Mononuclear cell (primary cell): ENCODE measurements around the gene SLC26A1. TPM values are rescaled to one million over a fixed set of nuclear protein-coding genes. Genes with fewer than 3 reads are reported as not detected.
"Not testable (repeated sequence)": the region's sequence is repeated elsewhere in the genome, so short reads cannot be mapped to it uniquely, and the experiment has no call there.

Source experiments
- H3K27me3 ChIP-seq: 2 replicates; pipeline ENCODE4 v1.6.0; 2011; ENCODE audit warnings: low read length, control low read depth; ENCODE audit not compliant: insufficient read depth
- H3K4me1 ChIP-seq: 2 replicates; pipeline ENCODE4 v1.5.1; 2011; ENCODE audit warnings: mild to moderate bottlenecking, low read length, control low read depth; ENCODE audit not compliant: insufficient read depth
- H3K4me3 ChIP-seq: 2 replicates; pipeline ENCODE4 v1.5.1; 2011; ENCODE audit warnings: mild to moderate bottlenecking, low read length, moderate library complexity
- H3K9me3 ChIP-seq: 2 replicates; pipeline ENCODE4 v1.5.1; 2011; ENCODE audit warnings: low read depth, mild to moderate bottlenecking, control low read depth, low read length
- total RNA-seq: library from RNA; depleted of rRNA; stranded (reverse); fragments of >200 nt; gene quantifications from one replicate; pipeline ENCODE4 v1.2.3, GENCODE V29; 2012

Gene SLC26A1
- total RNA-seq, 1 donor: 0.10 TPM

GRCh38 chr4:999882-1000425 is 6.8 kb upstream of the SLC26A1 start:
- Histone ChIP-seq H3K9me3 (no peaks in the 10 kb centered on the region), H3K4me1 (peaks cover 11% of the 10 kb centered on the region), H3K27me3 (peaks cover 40% of the 10 kb centered on the region), H3K4me3 (no peak overlapping the region)

- peaks cover 39% of the 10 kb centered on the region for H3K27me3 ChIP-seq
- H3K4me1 ChIP-seq: peaks cover 11% of the 10 kb centered on the region
- H3K9me3 ChIP-seq, H3K4me3 ChIP-seq: not testable (repeated sequence)
These were observed 6.1 kb upstream of the SLC26A1 start for GRCh38 chr4:999240-999863.

- H3K9me3 ChIP-seq: no peaks in the 10 kb centered on the region
- peaks cover 11% of the 10 kb centered on the region for H3K4me1 ChIP-seq
- no peak overlapping the region for H3K4me3 ChIP-seq
- H3K27me3 ChIP-seq: peaks cover 33% of the 10 kb centered on the region
These were observed 5.0 kb upstream of the SLC26A1 start for GRCh38 chr4:998096-998691.

- Histone ChIP-seq H3K9me3 (no peaks in the 10 kb centered on the region), H3K4me1 (peaks cover 11% of the 10 kb centered on the region), H3K27me3 (peaks cover 33% of the 10 kb centered on the region), H3K4me3 (no peak overlapping the region)
These were observed 4.3 kb upstream of the SLC26A1 start for GRCh38 chr4:997375-998071.

GRCh38 chr4:996997-997374 is 3.8 kb upstream of the SLC26A1 start:
- Histone ChIP-seq H3K27me3 (peaks cover 29% of the 10 kb centered on the region), H3K4me1 (peaks cover 7% of the 10 kb centered on the region), H3K9me3 (no peaks in the 10 kb centered on the region), H3K4me3 (no peak overlapping the region)

GRCh38 chr4:996030-996996 is 3.1 kb upstream of the SLC26A1 start:
- Histone ChIP-seq H3K4me3 (no peak overlapping the region), H3K4me1 (peaks cover 6% of the 10 kb centered on the region), H3K27me3 (peaks cover 22% of the 10 kb centered on the region), H3K9me3 (no peaks in the 10 kb centered on the region)

- H3K4me3 ChIP-seq: no peak overlapping the region
- no peaks in the 10 kb centered on the region for H3K9me3 ChIP-seq
- H3K27me3 ChIP-seq: peaks cover 16% of the 10 kb centered on the region
- H3K4me1 ChIP-seq: peaks cover 6% of the 10 kb centered on the region
These were observed 2.3 kb upstream of the SLC26A1 start for GRCh38 chr4:995311-996026.

- no peaks in the 10 kb centered on the region for H3K9me3 ChIP-seq
- no peak overlapping the region for H3K4me3 ChIP-seq
- H3K27me3 ChIP-seq: peaks cover 5% of the 10 kb centered on the region
- H3K4me1 ChIP-seq: peaks cover 9% of the 10 kb centered on the region
These were observed 700 bp downstream of the SLC26A1 start for GRCh38 chr4:992297-993110.

GRCh38 chr4:991451-992296 is 1.5 kb downstream of the SLC26A1 start:
- Histone ChIP-seq H3K9me3 (no peaks in the 10 kb centered on the region), H3K4me3 (no peak overlapping the region), H3K4me1 (peaks cover 11% of the 10 kb centered on the region), H3K27me3 (peaks cover 3% of the 10 kb centered on the region)

- Histone ChIP-seq H3K9me3 (no peaks in the 10 kb centered on the region), H3K27me3 (no peaks in the 10 kb centered on the region), H3K4me3 (no peak overlapping the region), H3K4me1 (peaks cover 19% of the 10 kb centered on the region)
These were observed 2.3 kb downstream of the SLC26A1 start for GRCh38 chr4:990746-991367.

- no peaks in the 10 kb centered on the region for H3K27me3 ChIP-seq
- H3K9me3 ChIP-seq: no peaks in the 10 kb centered on the region
- H3K4me1 ChIP-seq: peaks cover 27% of the 10 kb centered on the region
- no peak overlapping the region for H3K4me3 ChIP-seq
These were observed 3.3 kb downstream of the SLC26A1 start for GRCh38 chr4:989722-990471.
